ENCODE measurements around the gene C16orf54. TPM values are rescaled to one million over a fixed set of nuclear protein-coding genes. Genes with fewer than 3 reads are reported as not detected.
A peak's percentile ranks its signal among the peaks of the same experiment; 100 is the strongest.
"Not testable (repeated sequence)": the region's sequence is repeated elsewhere in the genome, so short reads cannot be mapped to it uniquely, and the experiment has no call there.

The C16orf54 gene
- total RNA-seq, 2 donors from 2014 or later = 0.33 to 0.52 TPM

GRCh38 chr16:29736764-29737163, 9.0 kb downstream of the C16orf54 start:
- Histone ChIP-seq H3K27me3 (no peaks in the 10 kb centered on the region), H3K9me3 (no peaks in the 10 kb centered on the region), H3K36me3 (replicated peaks in 1 of 2; ENCODE audit: insufficient read depth in 1 of 2, low read depth in 2 of 2) (no peaks in the 10 kb centered on the region), H3K4me1 (no peaks in the 10 kb centered on the region), H3K27ac (no peak overlapping the region), H3K4me3 (no peak overlapping the region)
- no peak for TF ChIP-seq POLR2A (IDR thresholded peaks at IDR 0.05)
- DNase-seq = no peak
- intact Hi-C loops (cut with DNase I) = no loop called here
- 67 to 83% methylated on average over 6 of the region's 6 CpGs for WGBS, 2 donors
- ATAC-seq = no peak

- DNase-seq = no peak
- WGBS, 2 donors = 48 to 66% methylated on average over 5 of the region's 5 CpGs
- intact Hi-C loops (cut with DNase I) = no loop called here
- H3K27me3 ChIP-seq = no peaks in the 10 kb centered on the region
- TF ChIP-seq POLR2A (IDR thresholded peaks at IDR 0.05) = no peak
- TF ChIP-seq CTCF (IDR thresholded peaks at IDR 0.05) = no peak
- H3K36me3 ChIP-seq (replicated peaks in 1 of 2; ENCODE audit: insufficient read depth in 1 of 2, low read depth in 2 of 2) = no peaks in the 10 kb centered on the region
- H3K9me3 ChIP-seq = no peaks in the 10 kb centered on the region
- no peak for ATAC-seq
- H3K4me1 ChIP-seq = no peaks in the 10 kb centered on the region
- H3K4me3 ChIP-seq = no peak overlapping the region
- no peak overlapping the region for H3K27ac ChIP-seq
Observed at GRCh38 chr16:29736112-29736511, 9.7 kb downstream of the C16orf54 start.

- no peak for ATAC-seq
- intact Hi-C loops (cut with DNase I) = no loop called here
- TF ChIP-seq POLR2A (IDR thresholded peaks at IDR 0.05) (no peak), CTCF (IDR thresholded peaks at IDR 0.05) (no peak)
- Histone ChIP-seq H3K4me1 (no peaks in the 10 kb centered on the region), H3K4me3 (no peak overlapping the region), H3K36me3 (replicated peaks in 1 of 2; ENCODE audit: insufficient read depth in 1 of 2, low read depth in 2 of 2) (no peaks in the 10 kb centered on the region), H3K27ac (no peak overlapping the region), H3K27me3 (no peaks in the 10 kb centered on the region), H3K9me3 (no peaks in the 10 kb centered on the region)
- WGBS, 2 donors = 43 to 61% methylated on average over 1 of the region's 1 CpG
- DNase-seq = no peak
Observed at GRCh38 chr16:29734786-29735185, 11.0 kb downstream of the C16orf54 start.

GRCh38 chr16:29731768-29732601, 13.8 kb downstream of the C16orf54 start:
- peaks cover 15% of the 10 kb centered on the region for H3K4me1 ChIP-seq
- WGBS, 2 donors = 80 to 82% methylated on average over 13 of the region's 13 CpGs
- H3K9me3 ChIP-seq; ATAC-seq; H3K27ac ChIP-seq; H3K36me3 ChIP-seq (replicated peaks in 1 of 2; ENCODE audit: insufficient read depth in 1 of 2, low read depth in 2 of 2); DNase-seq; H3K27me3 ChIP-seq; intact Hi-C loops (cut with DNase I); H3K4me3 ChIP-seq: not testable (repeated sequence)

GRCh38 chr16:29730649-29731048, 15.1 kb downstream of the C16orf54 start:
- peaks cover 28% of the 10 kb centered on the region for H3K4me1 ChIP-seq
- no peaks in the 10 kb centered on the region for H3K9me3 ChIP-seq
- TF ChIP-seq CTCF (IDR thresholded peaks at IDR 0.05) (no peak), POLR2A (IDR thresholded peaks at IDR 0.05) (no peak)
- no peaks in the 10 kb centered on the region for H3K27me3 ChIP-seq
- ATAC-seq (no peak), DNase-seq (no peak)
- no peak overlapping the region for H3K27ac ChIP-seq
- 45 to 66% methylated on average over 7 of the region's 7 CpGs for WGBS, 2 donors
- intact Hi-C loops (cut with DNase I) = no loop called here
- no peaks in the 10 kb centered on the region for H3K36me3 ChIP-seq (replicated peaks in 1 of 2; ENCODE audit: insufficient read depth in 1 of 2, low read depth in 2 of 2)
- H3K4me3 ChIP-seq = no peak overlapping the region

- H3K27me3 ChIP-seq = no peaks in the 10 kb centered on the region
- TF ChIP-seq POLR2A (IDR thresholded peaks at IDR 0.05) = no peak
- TF ChIP-seq CTCF (IDR thresholded peaks at IDR 0.05) = peak; percentile 9 to 67 (median 48)
- no peak for DNase-seq
- H3K4me3 ChIP-seq = no peak overlapping the region
- 31 to 52% methylated on average over 6 of the region's 6 CpGs for WGBS, 2 donors
- no peak overlapping the region for H3K27ac ChIP-seq
- no peaks in the 10 kb centered on the region for H3K9me3 ChIP-seq
- intact Hi-C loops (cut with DNase I) = no loop called here
- peak; percentile 27 for ATAC-seq
- peaks cover 31% of the 10 kb centered on the region for H3K4me1 ChIP-seq
- no peaks in the 10 kb centered on the region for H3K36me3 ChIP-seq (replicated peaks in 1 of 2; ENCODE audit: insufficient read depth in 1 of 2, low read depth in 2 of 2)
Observed at GRCh38 chr16:29729116-29729521, 16.7 kb downstream of the C16orf54 start.

Data from body of pancreas (tissue), 4 donors.